Upper lobe of left lung (tissue), 6 donors: ENCODE results near the gene ARID5B. TPM values are rescaled to one million over a fixed set of nuclear protein-coding genes. Genes with fewer than 3 reads are reported as not detected.

ENCODE experiments used
- ATAC-seq, 2 donors: fragments of 200-7000 bp; cut with Tn5 transposase; one replicate each; pipeline ENCODE4 v1.9.1; 2022; ENCODE audit warnings: mild to moderate bottlenecking in 2 of 2, moderate library complexity in 2 of 2; ENCODE audit not compliant: low FRiP score in 2 of 2
- DNase-seq, 2 donors: peaks; one replicate each; pipeline ENCODE4 v3.0.0-alpha.2; 2019 to 2020
- H3K27ac ChIP-seq, 4 donors: fragments of 200-600 bp; sonication (generic); one replicate each; pipeline ENCODE4 v1.5.1; 2016 to 2019
- H3K27me3 ChIP-seq, 4 donors: fragments of 200-600 bp; sonication (generic); one replicate each; pipeline ENCODE4 v1.5.1; 2017 to 2019
- H3K36me3 ChIP-seq, 4 donors: fragments of 200-600 bp; sonication (generic); one replicate each; pipeline ENCODE4 v1.5.1; 2016 to 2019
- H3K4me1 ChIP-seq, 4 donors: fragments of 200-600 bp; sonication (generic); one replicate each; pipeline ENCODE4 v1.5.1; 2018 to 2019
- H3K4me3 ChIP-seq, 4 donors: fragments of 200-600 bp; sonication (generic); one replicate each; pipeline ENCODE4 v1.5.1; 2017 to 2019; ENCODE audit warnings: mild to moderate bottlenecking in 2 of 4, moderate library complexity in 1 of 4
- H3K9me3 ChIP-seq, 4 donors: fragments of 200-600 bp; sonication (generic); one replicate each; pipeline ENCODE4 v1.5.1; 2018 to 2019
- EP300 ChIP-seq, 4 donors: sonication (generic); formaldehyde crosslinking; IDR thresholded peaks; one replicate each; pipeline ENCODE4 v1.5.1; 2017; ENCODE audit warnings: antibody characterized with exemption in 4 of 4, control low read depth in 2 of 4
- POLR2A ChIP-seq, 4 donors: fragments of 450-650 bp; IDR thresholded peaks; one replicate each; pipeline ENCODE4 v1.5.1; 2016 to 2017; ENCODE audit warnings: antibody characterized with exemption in 4 of 4, mild to moderate bottlenecking in 2 of 4
- POLR2AphosphoS5 ChIP-seq, 2 donors: sonication (generic); formaldehyde crosslinking; IDR thresholded peaks; one replicate each; pipeline ENCODE4 v1.5.1; 2017; ENCODE audit warnings: antibody characterized with exemption in 2 of 2
- WGBS, 2 donors: methylation state at CpG; one replicate each; pipeline ENCODE4 v1.1.5; 2017 to 2018; 5-methylcytosine and 5-hydroxymethylcytosine counted together
- total RNA-seq, 6 donors: library from RNA; depleted of rRNA in 4 of 6; stranded (reverse); fragments of >200 nt in 4 of 6; gene quantifications; one replicate each; pipeline versions ENCODE4 v1.1.0 to v1.2.1, GENCODE V29; 2016 to 2021
- TF ChIP-seq, protein P1 (sequence below), 6 experiments: fragments of 450-650 bp in 4 of 6; fragments of 200-600 bp in 2 of 6; sonication (generic) in 2 of 6; IDR thresholded peaks; one replicate each; pipeline ENCODE4 v1.5.1; 2016 to 2019; ENCODE audit warnings: antibody characterized with exemption in 6 of 6
- donor health status: DM: no; HTN: no; CAD: no; lungs with moderate emphysema.
- donor health status: DM: no; HTN: yes; CAD: no; lungs with severe emphysema.

The ARID5B gene
- total RNA-seq, 6 donors from 2014 or later: 20.2 to 51.3 (median 28.4) TPM

DNA sequence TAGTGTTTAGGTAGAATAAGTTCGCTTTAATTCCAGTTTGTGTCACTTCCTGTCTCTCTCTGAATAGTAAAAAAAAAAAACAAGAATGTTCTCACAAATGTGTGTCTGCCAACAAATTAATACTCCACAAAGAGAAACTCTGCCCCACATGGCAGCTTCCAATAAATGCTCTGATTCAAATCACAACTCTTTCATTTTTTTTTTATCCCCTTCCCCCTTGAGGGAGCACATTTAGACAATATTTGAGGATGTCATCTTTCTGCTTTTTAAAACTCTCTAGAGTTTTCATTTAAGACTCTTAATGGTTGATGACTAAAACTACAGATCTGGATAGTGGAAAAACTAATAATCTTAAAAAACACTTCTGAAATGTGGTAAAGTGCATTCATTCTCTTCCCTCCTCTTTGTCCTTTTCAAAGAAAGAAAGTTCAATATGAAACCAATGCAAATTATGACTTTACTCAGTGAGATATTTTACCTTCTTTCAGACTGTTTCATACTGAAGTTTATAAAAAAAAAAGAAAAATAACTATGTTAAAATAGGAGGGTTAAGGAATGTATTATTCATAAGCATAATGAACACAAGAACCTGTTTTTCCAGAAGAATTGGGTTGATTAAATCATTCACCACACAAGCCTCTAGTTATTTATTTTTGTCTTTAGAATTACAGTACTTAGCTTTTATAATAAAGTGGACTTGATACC is 42.3 kb downstream of the ARID5B start:
- peak overlapping the region; percentile 76 to 84 (median 78) for H3K27ac ChIP-seq
- no peaks in the 10 kb centered on the region for H3K27me3 ChIP-seq
- peaks cover 30 to 50% (median 48%) of the 10 kb centered on the region in 4 donors for H3K4me1 ChIP-seq
- WGBS, 2 donors: 17 to 37% methylated on average over 1 of the region's 1 CpG
- DNase-seq (no peak), ATAC-seq (peak in 1 of 2 donors; percentile 79)
- TF ChIP-seq POLR2AphosphoS5 (IDR thresholded peaks at IDR 0.05): no peak
- no peak for TF ChIP-seq POLR2A (IDR thresholded peaks at IDR 0.05)
- no peak for TF ChIP-seq EP300 (IDR thresholded peaks at IDR 0.05)
- TF ChIP-seq, protein P1, sequence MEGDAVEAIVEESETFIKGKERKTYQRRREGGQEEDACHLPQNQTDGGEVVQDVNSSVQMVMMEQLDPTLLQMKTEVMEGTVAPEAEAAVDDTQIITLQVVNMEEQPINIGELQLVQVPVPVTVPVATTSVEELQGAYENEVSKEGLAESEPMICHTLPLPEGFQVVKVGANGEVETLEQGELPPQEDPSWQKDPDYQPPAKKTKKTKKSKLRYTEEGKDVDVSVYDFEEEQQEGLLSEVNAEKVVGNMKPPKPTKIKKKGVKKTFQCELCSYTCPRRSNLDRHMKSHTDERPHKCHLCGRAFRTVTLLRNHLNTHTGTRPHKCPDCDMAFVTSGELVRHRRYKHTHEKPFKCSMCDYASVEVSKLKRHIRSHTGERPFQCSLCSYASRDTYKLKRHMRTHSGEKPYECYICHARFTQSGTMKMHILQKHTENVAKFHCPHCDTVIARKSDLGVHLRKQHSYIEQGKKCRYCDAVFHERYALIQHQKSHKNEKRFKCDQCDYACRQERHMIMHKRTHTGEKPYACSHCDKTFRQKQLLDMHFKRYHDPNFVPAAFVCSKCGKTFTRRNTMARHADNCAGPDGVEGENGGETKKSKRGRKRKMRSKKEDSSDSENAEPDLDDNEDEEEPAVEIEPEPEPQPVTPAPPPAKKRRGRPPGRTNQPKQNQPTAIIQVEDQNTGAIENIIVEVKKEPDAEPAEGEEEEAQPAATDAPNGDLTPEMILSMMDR (IDR thresholded peaks at IDR 0.05): no peak
- H3K36me3 ChIP-seq: peaks cover 0 to 5% (median 0%) of the 10 kb centered on the region in 4 donors
- peak overlapping the region in 1 of 4 donors; percentile 24 for H3K4me3 ChIP-seq
- H3K9me3 ChIP-seq: no peaks in the 10 kb centered on the region

DNA sequence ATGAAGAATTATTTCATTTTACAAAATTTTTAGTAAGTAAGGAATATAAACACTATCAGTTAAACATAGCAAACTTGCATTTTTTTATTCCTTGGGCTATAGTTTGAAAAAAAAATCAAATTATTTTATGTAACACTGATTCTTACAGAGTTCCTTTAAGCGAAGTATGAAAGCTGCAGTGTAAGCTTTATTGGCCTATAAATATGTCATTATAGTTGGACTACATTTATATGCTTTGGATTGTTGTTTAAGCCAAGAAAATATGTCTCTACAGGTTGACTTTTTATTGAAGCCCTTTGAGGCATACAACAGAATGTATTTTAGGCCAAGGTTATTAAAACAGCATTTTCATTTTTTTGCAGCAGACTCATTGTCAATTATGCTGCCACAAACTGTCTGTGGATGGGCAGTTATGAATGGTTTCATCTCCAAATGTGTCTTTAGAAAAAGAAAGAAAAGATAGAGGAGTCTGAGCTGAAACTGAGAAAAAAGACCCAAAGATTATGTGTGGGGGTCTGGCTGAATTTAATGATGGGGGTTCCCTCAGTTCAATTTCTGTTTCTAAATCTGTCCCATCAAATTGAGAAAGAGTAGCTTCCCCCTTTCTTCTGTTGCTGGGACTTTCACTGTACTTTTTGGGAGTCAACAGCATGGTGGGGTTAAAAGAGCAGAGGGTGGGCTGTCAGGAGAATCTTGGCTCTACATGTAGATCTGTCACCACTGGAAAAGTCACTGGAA is 43.1 kb downstream of the ARID5B start:
- DNase-seq (no peak), ATAC-seq (no peak)
- no peak for TF ChIP-seq POLR2AphosphoS5 (IDR thresholded peaks at IDR 0.05)
- no peak for TF ChIP-seq EP300 (IDR thresholded peaks at IDR 0.05)
- TF ChIP-seq, protein P1 (IDR thresholded peaks at IDR 0.05): no peak
- no peak for TF ChIP-seq POLR2A (IDR thresholded peaks at IDR 0.05)
- 73 to 89% methylated on average over 1 of the region's 1 CpG for WGBS, 2 donors
- Histone ChIP-seq H3K9me3 (no peaks in the 10 kb centered on the region), H3K4me3 (no peak overlapping the region), H3K27me3 (no peaks in the 10 kb centered on the region), H3K36me3 (peaks cover 0 to 5% (median 0%) of the 10 kb centered on the region in 4 donors), H3K4me1 (peaks cover 30 to 44% (median 40%) of the 10 kb centered on the region in 4 donors), H3K27ac (peak overlapping the region in 2 of 4 donors; percentile 79 to 84)

DNA sequence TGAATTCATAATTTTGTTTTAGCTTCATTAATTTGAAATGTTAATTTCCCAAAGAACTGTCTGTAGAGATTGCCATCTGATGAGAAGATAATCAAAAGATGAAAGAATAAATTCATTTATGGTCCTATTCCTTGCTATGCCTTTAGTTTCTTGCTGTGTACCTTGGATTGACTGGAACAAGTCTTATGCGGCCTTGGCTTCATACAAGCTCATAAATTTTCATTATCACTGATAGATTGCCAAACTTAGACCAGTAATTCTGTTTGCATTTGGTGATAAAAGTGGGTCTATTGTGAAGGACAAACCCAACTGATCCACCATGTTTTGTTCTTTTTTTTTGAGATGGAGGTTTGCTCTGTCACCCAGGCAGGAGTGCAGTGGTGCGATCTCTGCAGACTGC is 48.2 kb downstream of the ARID5B start:
- Histone ChIP-seq H3K4me3 (no peak overlapping the region), H3K27me3 (no peaks in the 10 kb centered on the region), H3K27ac (no peak overlapping the region), H3K4me1 (peaks cover 3 to 17% (median 8%) of the 10 kb centered on the region in 4 donors), H3K9me3 (no peaks in the 10 kb centered on the region), H3K36me3 (peaks cover 0 to 5% (median 0%) of the 10 kb centered on the region in 4 donors)
- TF ChIP-seq POLR2AphosphoS5 (IDR thresholded peaks at IDR 0.05) (no peak), EP300 (IDR thresholded peaks at IDR 0.05) (no peak), POLR2A (IDR thresholded peaks at IDR 0.05) (no peak)
- TF ChIP-seq, protein P1 (IDR thresholded peaks at IDR 0.05): no peak
- 96 to 100% methylated on average over 2 of the region's 2 CpGs for WGBS, 2 donors
- DNase-seq (no peak), ATAC-seq (no peak)

DNA sequence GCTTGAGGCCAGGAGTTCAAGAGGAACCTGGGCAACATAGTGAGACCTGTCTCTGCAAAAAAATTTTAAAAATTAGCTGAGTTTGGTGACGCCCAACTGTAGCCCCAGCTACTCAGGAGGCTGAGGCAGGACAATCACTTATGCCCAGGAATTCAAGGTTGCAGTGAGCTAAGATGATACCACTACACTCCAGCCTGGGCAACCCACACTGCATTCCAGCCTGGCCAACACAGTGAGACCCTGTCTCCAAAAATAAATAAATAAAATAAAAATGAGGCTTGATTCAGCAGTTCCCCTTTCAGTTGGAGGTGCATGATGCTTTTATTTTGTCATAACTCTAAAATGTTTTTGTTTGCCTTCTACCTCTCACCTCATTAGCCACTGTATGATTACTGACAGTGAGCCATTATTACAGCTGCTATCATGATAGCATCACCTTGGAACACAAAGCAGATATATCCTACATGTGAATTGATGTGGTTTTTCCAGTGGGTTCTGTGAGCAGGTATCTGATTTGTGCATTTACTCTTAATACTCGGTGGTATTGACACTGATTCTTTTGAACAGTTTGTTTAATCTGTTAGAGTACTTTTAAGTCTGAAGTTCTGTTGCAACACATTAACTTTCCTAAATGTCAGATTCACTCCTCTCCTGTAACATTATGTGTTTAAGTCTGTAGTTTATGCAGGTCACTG is 49.1 kb downstream of the ARID5B start:
- no peak for DNase-seq
- ATAC-seq: no peak
- Histone ChIP-seq H3K27ac (peak overlapping the region in 2 of 4 donors; percentile 3 to 44), H3K4me3 (no peak overlapping the region), H3K36me3 (peaks cover 0 to 5% (median 0%) of the 10 kb centered on the region in 4 donors), H3K4me1 (peaks cover 0 to 15% (median 7%) of the 10 kb centered on the region in 4 donors), H3K27me3 (no peaks in the 10 kb centered on the region), H3K9me3 (no peaks in the 10 kb centered on the region)
- TF ChIP-seq POLR2AphosphoS5 (IDR thresholded peaks at IDR 0.05) (no peak), EP300 (IDR thresholded peaks at IDR 0.05) (no peak), POLR2A (IDR thresholded peaks at IDR 0.05) (no peak)
- TF ChIP-seq, protein P1 (IDR thresholded peaks at IDR 0.05): no peak
- 64 to 75% methylated on average over 2 of the region's 2 CpGs for WGBS, 2 donors
